B cell (primary cell): ENCODE measurements around the gene SGTA. TPM values are rescaled to one million over a fixed set of nuclear protein-coding genes. Genes with fewer than 3 reads are reported as not detected.

ENCODE experiments used
- ATAC-seq: fragments of 200-7000 bp; cut with Tn5 transposase; one replicate; pipeline ENCODE4 v1.10.0; 2021; ENCODE audit warnings: low read depth, mild to moderate bottlenecking, moderate number of reproducible peaks, moderate library complexity
- CTCF ChIA-PET: fragments of 350-600 bp; sonication (Branson Sonifier 250); formaldehyde crosslinking; loops from one replicate; lab custom pipeline; 2021; ENCODE audit warnings: antibody characterized with exemption, inconsistent platforms; lab: Charles Lee
- POLR2A ChIA-PET: fragments of 350-600 bp; sonication (Branson Sonifier 250); formaldehyde crosslinking; loops from one replicate; lab custom pipeline; 2021; ENCODE audit warnings: antibody characterized with exemption; lab: Charles Lee
- DNase-seq: peaks from one replicate; pipeline ENCODE4 v3.0.0; 2013
- H2AFZ ChIP-seq: 2 replicates; pipeline ENCODE4 v1.6.1; 2012; ENCODE audit warnings: mild to moderate bottlenecking, low read depth, low read length; ENCODE audit not compliant: insufficient read depth, poor library complexity, severe bottlenecking
- H3K27ac ChIP-seq, 2 donors: 1 replicate in 1 of 2; 2 replicates in 1 of 2; pipeline ENCODE4 v1.5.1; 2012 to 2013; ENCODE audit warnings: low read length in 2 of 2, mild to moderate bottlenecking in 2 of 2, moderate library complexity in 1 of 2
- H3K27me3 ChIP-seq, 4 experiments: fragments of 200-600 bp in 1 of 4; sonication (generic) in 1 of 4; replicated peaks in 1 of 4; 1 replicate in 2 of 4; 2 replicates in 2 of 4; pipeline versions ENCODE4 v1.6.1 to v1.7.0; 2013 to 2016; ENCODE audit warnings: low read length in 3 of 4, mild to moderate bottlenecking in 2 of 4, mixed read lengths in 1 of 4, moderate library complexity in 1 of 4; ENCODE audit not compliant: insufficient read depth in 4 of 4, control insufficient read depth in 3 of 4; ENCODE audit errors: control extremely low read depth in 1 of 4
- H3K36me3 ChIP-seq, 2 experiments: replicated peaks in 1 of 2; 1 replicate in 1 of 2; 2 replicates in 1 of 2; pipeline versions ENCODE4 v1.6.1 to v1.7.1; 2013; ENCODE audit warnings: low read length in 1 of 2; ENCODE audit not compliant: insufficient read depth in 2 of 2, control insufficient read depth in 1 of 2; ENCODE audit errors: control extremely low read depth in 1 of 2, extremely low read depth in 1 of 2
- H3K4me1 ChIP-seq, 2 donors: fragments of 200-600 bp in 1 of 2; sonication (generic) in 1 of 2; 1 replicate in 1 of 2; 2 replicates in 1 of 2; pipeline versions ENCODE4 v1.5.1 to v1.6.1; 2013 to 2017; ENCODE audit warnings: low read length in 2 of 2; ENCODE audit not compliant: control insufficient read depth in 2 of 2, insufficient read depth in 2 of 2
- H3K4me2 ChIP-seq: replicated peaks from 2 replicates; pipeline ENCODE3; 2012; ENCODE audit warnings: mild to moderate bottlenecking, low read depth, low read length; ENCODE audit not compliant: poor library complexity, severe bottlenecking
- H3K4me3 ChIP-seq, 5 experiments: fragments of 200-600 bp in 1 of 5; sonication (generic) in 1 of 5; 1 replicate in 3 of 5; 2 replicates in 2 of 5; pipeline versions ENCODE4 v1.5.1 to v1.7.0; 2011 to 2016; ENCODE audit warnings: low read length in 4 of 5, mild to moderate bottlenecking in 4 of 5, low read depth in 2 of 5, control low read depth in 1 of 5, moderate library complexity in 1 of 5; ENCODE audit not compliant: insufficient read depth in 1 of 5; ENCODE audit errors: control extremely low read depth in 1 of 5, extremely low read depth in 1 of 5
- H3K79me2 ChIP-seq: fragments of 200-600 bp; sonication (generic); one replicate; pipeline ENCODE4 v1.6.0; 2016; ENCODE audit warnings: low read length; ENCODE audit not compliant: control insufficient read depth, insufficient read depth
- H3K9ac ChIP-seq: fragments of 200-600 bp; sonication (generic); 2 replicates; pipeline ENCODE4 v1.6.1; 2017; ENCODE audit warnings: mild to moderate bottlenecking, low read length, moderate library complexity
- H3K9me3 ChIP-seq, 3 donors: one replicate each; pipeline versions ENCODE4 v1.6.1 to v1.7.1; 2013; ENCODE audit warnings: low read length in 2 of 3; ENCODE audit not compliant: control insufficient read depth in 2 of 3, insufficient read depth in 1 of 3; ENCODE audit errors: control extremely low read depth in 1 of 3
- H4K20me1 ChIP-seq: 2 replicates; pipeline ENCODE4 v1.6.0; 2012; ENCODE audit warnings: mild to moderate bottlenecking, low read length; ENCODE audit not compliant: insufficient read depth, control insufficient read depth, poor library complexity, severe bottlenecking
- H3K27ac Mint-ChIP-seq: one replicate; pipeline ENCODE4 v1.8.0; 2021; ENCODE audit warnings: mixed read lengths
- H3K27me3 Mint-ChIP-seq: one replicate; pipeline ENCODE4 v1.8.0; 2021; ENCODE audit warnings: mixed read lengths
- H3K4me1 Mint-ChIP-seq: one replicate; pipeline ENCODE4 v1.8.0; 2021; ENCODE audit warnings: mixed read lengths
- H3K4me3 Mint-ChIP-seq: one replicate; pipeline ENCODE4 v1.8.0; 2021; ENCODE audit warnings: mixed read lengths
- H3K9me3 Mint-ChIP-seq: one replicate; pipeline ENCODE4 v1.8.0; 2022; ENCODE audit warnings: mixed read lengths; ENCODE audit not compliant: insufficient read depth
- EZH2 ChIP-seq: IDR thresholded peaks from 2 replicates; pipeline ENCODE4 v1.6.1; 2012; ENCODE audit warnings: borderline replicate concordance, low read depth, mild to moderate bottlenecking, moderate library complexity, low read length; ENCODE audit not compliant: insufficient read depth, poor library complexity, severe bottlenecking
- WGBS: methylation state at CpG from one replicate; pipeline ENCODE4 v1.1.5; 2013; ENCODE audit warnings: missing lambda C conversion rate; ENCODE audit not compliant: insufficient coverage; 5-methylcytosine and 5-hydroxymethylcytosine counted together
- intact Hi-C: fragments of 100-400 bp; cut with micrococcal nuclease; formaldehyde crosslinking; loops from one replicate; pipeline ENCODE4 v1.10.0; 2022
- polyA plus RNA-seq: library from polyadenylated mRNA; depleted of rRNA; stranded (reverse); fragments of >200 nt; gene quantifications from 2 replicates; pipeline ENCODE4 v1.2.3, GENCODE V29; 2012
- total RNA-seq, 2 donors: library from RNA; stranded (reverse); fragments of 120-200 nt in 1 of 2; gene quantifications; 1 replicate in 1 of 2; 2 replicates in 1 of 2; pipeline versions ENCODE4 v1.2.3 to v1.2.4, GENCODE V29; 2013 to 2022
- TF ChIP-seq, protein P1 (sequence below): fragments of 200-600 bp; IDR thresholded peaks from one replicate; pipeline ENCODE4 v1.8.0; 2022; ENCODE audit warnings: antibody characterized with exemption, mild to moderate bottlenecking

The SGTA gene
- total and polyA plus RNA-seq, 2 donors (not counting 1 experiment from before 2014, with no cell fraction given) = 36.6 to 42.0 TPM

DNA sequence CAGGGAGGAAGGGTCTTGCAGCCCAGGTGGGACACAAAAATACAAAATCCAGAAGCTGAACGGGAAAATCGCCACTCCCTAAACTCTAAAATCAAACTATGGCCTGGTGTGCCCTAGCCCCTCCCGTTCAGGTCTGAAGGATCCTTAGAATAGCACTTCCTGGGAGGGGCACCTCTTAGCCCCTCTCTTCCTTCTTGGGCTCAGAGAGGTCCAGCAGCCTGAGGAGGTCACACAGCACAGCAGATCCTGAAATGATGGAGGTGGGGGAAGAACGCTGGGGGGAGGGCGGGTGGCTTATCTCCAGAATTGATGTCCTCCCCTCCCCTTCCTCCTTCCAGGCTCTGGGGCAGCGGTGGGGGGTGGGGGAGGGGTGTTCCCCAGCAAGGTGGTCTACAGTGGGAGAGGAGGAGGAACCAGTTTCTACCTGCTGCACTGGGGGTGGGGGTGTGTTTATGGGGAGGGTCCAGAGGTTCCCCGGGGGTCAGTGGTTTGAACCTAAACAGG is 63.8 kb downstream of the SGTA start:
- H4K20me1 ChIP-seq = peaks cover 8% of the 10 kb centered on the region
- peaks cover 30 to 43% of the 10 kb centered on the region in 2 donors for H3K4me1 ChIP-seq
- ATAC-seq = no peak
- POLR2A ChIA-PET = no interaction called here
- H3K9ac ChIP-seq = no peak overlapping the region
- 43% methylated on average over 4 of the region's 7 CpGs for WGBS
- TF ChIP-seq, protein P1, sequence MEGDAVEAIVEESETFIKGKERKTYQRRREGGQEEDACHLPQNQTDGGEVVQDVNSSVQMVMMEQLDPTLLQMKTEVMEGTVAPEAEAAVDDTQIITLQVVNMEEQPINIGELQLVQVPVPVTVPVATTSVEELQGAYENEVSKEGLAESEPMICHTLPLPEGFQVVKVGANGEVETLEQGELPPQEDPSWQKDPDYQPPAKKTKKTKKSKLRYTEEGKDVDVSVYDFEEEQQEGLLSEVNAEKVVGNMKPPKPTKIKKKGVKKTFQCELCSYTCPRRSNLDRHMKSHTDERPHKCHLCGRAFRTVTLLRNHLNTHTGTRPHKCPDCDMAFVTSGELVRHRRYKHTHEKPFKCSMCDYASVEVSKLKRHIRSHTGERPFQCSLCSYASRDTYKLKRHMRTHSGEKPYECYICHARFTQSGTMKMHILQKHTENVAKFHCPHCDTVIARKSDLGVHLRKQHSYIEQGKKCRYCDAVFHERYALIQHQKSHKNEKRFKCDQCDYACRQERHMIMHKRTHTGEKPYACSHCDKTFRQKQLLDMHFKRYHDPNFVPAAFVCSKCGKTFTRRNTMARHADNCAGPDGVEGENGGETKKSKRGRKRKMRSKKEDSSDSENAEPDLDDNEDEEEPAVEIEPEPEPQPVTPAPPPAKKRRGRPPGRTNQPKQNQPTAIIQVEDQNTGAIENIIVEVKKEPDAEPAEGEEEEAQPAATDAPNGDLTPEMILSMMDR = no peak
- no peak overlapping the region for H2AFZ ChIP-seq
- H3K27ac ChIP-seq = no peak overlapping the region
- H3K9me3 ChIP-seq = peaks cover 0 to 24% (median 10%) of the 10 kb centered on the region in 3 donors
- peaks cover 29% of the 10 kb centered on the region for H3K4me1 Mint-ChIP-seq
- H3K4me3 ChIP-seq = no peak overlapping the region
- peaks cover 6% of the 10 kb centered on the region for H3K79me2 ChIP-seq
- peaks cover 5% of the 10 kb centered on the region for H3K9me3 Mint-ChIP-seq
- H3K36me3 ChIP-seq = peaks cover 0 to 4% of the 10 kb centered on the region in 2 experiments
- H3K27me3 Mint-ChIP-seq = peaks cover 2% of the 10 kb centered on the region
- intact Hi-C loops = no loop called here
- peak overlapping the region; percentile 84 for H3K4me3 Mint-ChIP-seq
- CTCF ChIA-PET = interaction anchor here (0.7 kb wide), 1 partner anchor 39 kb away, joined by 3 read pairs; no protein-coding TSS in a partner anchor
- peak overlapping the region; percentile 96 for H3K4me2 ChIP-seq
- DNase-seq = no peak
- peak overlapping the region; percentile 70 for H3K27ac Mint-ChIP-seq
- peaks cover 0 to 17% (median 8%) of the 10 kb centered on the region in 4 experiments for H3K27me3 ChIP-seq

DNA sequence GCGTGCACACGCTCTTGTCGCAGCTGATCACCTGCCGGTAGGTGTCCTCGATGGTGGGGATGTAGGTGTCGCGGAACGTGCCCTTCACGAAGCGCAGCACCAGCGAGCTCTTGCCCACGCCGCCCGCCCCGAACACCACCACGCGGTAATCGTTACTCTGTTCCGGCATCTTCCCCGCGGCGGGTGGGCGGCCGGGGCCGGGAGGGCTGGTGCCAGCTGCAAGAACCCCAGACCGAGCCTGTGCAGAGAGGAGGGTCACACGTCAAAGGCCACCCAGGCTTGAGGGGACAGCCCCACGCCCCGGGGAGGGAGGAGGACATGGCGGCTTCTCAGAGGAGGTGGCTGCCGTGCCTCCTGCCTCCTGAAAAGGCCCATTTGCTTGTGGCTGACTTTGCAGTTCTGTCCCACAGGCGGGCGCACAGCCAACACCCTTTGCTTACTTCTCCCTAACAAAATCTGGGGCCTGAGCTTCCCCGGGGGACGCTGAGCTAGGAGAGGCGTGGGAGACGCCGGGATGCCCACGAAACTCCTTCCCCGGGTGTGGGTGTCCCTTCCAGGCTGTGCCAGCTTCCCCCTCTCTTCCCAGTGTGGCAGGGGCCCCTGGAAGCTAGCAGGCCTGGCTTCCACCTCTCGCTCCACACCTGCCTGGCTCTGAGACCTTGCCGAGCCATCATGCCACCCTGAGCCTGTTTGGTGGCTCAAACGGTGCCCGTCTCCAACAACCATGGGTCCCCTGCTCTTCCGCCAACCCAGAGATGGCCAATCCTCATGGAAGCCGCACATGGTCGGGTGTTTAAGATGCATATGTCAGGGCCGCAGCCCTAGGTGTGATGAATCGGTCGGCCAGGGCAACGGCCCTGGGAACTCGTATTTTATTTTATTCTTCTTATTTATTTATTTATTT is 65.2 kb downstream of the SGTA start:
- peaks cover 0 to 17% (median 8%) of the 10 kb centered on the region in 4 experiments for H3K27me3 ChIP-seq
- no peak overlapping the region for H3K4me3 ChIP-seq
- no peak for ATAC-seq
- peaks cover 0 to 25% (median 10%) of the 10 kb centered on the region in 3 donors for H3K9me3 ChIP-seq
- peak overlapping the region; percentile 8 for H3K4me2 ChIP-seq
- H3K79me2 ChIP-seq = peaks cover 6% of the 10 kb centered on the region
- no peak for TF ChIP-seq EZH2
- TF ChIP-seq, protein P1 = no peak
- Mint-ChIP-seq H3K4me3 (no peak overlapping the region), H3K4me1 (peaks cover 29% of the 10 kb centered on the region), H3K27me3 (no peaks in the 10 kb centered on the region), H3K9me3 (peaks cover 5% of the 10 kb centered on the region), H3K27ac (no peak overlapping the region)
- WGBS = 92% methylated on average over 45 of the region's 52 CpGs
- no peak overlapping the region for H3K9ac ChIP-seq
- peaks cover 8% of the 10 kb centered on the region for H4K20me1 ChIP-seq
- H2AFZ ChIP-seq = no peak overlapping the region
- CTCF ChIA-PET = interaction anchor here (1.3 kb wide), 1 partner anchor 32 kb away, joined by 6 read pairs; no protein-coding TSS in a partner anchor
- peaks cover 30 to 40% of the 10 kb centered on the region in 2 donors for H3K4me1 ChIP-seq
- no peak for DNase-seq
- intact Hi-C loops = no loop called here
- peaks cover 0 to 4% of the 10 kb centered on the region in 2 experiments for H3K36me3 ChIP-seq
- POLR2A ChIA-PET = no interaction called here
- H3K27ac ChIP-seq = no peak overlapping the region
